GM10248 (cell line): ENCODE measurements around the gene RUFY3.

Experiments
- CTCF ChIA-PET: fragments of 300-600 bp; sonication (Branson Sonifier 250); formaldehyde crosslinking; extraction: SDS; loops from one replicate; lab custom pipeline; 2021; ENCODE audit warnings: antibody characterized with exemption; lab: Yijun Ruan, JAX
- POLR2A ChIA-PET: fragments of 350-650 bp; sonication (Branson Sonifier 250); formaldehyde crosslinking; extraction: SDS; loops from one replicate; lab custom pipeline; 2020; ENCODE audit warnings: antibody characterized with exemption; lab: Yijun Ruan, JAX
- DNase-seq: peaks from one replicate; pipeline ENCODE4 v3.0.0; 2012; ENCODE audit errors: extremely low spot score
- TF ChIP-seq, protein P1 (sequence below): IDR thresholded peaks from 2 replicates; pipeline ENCODE4 v1.5.1; 2012; ENCODE audit warnings: mild to moderate bottlenecking, low read depth; ENCODE audit errors: extremely low read depth, missing control alignments, control extremely low read depth

RUFY3 gene

DNA sequence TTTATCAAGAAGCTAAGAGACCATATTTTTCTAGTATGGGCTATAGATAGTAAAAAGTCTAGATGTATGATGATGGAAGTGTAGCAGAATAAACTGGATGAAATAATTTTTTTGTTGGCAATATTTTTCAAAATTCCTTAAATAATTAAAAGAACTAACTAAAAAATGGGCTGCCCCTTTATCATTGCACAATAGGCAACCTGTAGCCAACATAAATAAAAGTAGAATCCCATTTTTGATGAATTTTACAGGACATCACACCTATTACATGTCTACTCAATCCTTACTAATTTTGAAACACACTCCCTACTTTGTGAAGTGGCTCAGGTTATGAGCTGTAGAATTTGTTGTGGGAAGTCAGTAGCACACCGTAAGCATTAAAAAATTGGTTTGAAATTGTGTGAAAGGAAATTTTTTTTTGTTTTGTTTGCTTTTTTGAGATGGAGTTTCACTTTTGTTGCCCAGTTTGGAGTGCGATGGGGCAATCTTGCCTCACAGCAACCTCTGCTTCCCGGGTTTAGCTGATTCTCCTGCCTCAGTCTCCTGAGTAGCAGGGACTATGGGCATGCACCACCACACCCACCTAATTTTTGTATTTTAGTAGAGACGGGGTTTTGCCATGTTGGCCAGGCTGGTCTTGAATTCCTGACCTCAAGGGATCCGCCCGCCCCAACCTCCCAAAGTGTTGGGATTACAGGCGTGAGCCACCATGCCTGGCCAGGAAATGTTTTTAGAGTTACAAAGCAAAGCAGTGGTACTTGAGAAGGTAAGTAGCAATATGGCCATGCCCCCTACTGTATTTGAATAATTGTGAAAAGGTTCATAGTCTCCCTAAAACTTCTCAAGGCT lies 8.9 kb upstream of the RUFY3 start:
- POLR2A ChIA-PET = interaction anchor here (0.5 kb wide), 1 partner anchor 283 kb away, joined by 3 read pairs; no protein-coding TSS in a partner anchor
- TF ChIP-seq, protein P1, sequence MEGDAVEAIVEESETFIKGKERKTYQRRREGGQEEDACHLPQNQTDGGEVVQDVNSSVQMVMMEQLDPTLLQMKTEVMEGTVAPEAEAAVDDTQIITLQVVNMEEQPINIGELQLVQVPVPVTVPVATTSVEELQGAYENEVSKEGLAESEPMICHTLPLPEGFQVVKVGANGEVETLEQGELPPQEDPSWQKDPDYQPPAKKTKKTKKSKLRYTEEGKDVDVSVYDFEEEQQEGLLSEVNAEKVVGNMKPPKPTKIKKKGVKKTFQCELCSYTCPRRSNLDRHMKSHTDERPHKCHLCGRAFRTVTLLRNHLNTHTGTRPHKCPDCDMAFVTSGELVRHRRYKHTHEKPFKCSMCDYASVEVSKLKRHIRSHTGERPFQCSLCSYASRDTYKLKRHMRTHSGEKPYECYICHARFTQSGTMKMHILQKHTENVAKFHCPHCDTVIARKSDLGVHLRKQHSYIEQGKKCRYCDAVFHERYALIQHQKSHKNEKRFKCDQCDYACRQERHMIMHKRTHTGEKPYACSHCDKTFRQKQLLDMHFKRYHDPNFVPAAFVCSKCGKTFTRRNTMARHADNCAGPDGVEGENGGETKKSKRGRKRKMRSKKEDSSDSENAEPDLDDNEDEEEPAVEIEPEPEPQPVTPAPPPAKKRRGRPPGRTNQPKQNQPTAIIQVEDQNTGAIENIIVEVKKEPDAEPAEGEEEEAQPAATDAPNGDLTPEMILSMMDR = no peak
- CTCF ChIA-PET = interaction anchor here (2.0 to 3.3 kb wide), 2 partner anchors 9 to 22 kb away, joined by 8 to 12 read pairs; no protein-coding TSS in a partner anchor
- no peak for DNase-seq

DNA sequence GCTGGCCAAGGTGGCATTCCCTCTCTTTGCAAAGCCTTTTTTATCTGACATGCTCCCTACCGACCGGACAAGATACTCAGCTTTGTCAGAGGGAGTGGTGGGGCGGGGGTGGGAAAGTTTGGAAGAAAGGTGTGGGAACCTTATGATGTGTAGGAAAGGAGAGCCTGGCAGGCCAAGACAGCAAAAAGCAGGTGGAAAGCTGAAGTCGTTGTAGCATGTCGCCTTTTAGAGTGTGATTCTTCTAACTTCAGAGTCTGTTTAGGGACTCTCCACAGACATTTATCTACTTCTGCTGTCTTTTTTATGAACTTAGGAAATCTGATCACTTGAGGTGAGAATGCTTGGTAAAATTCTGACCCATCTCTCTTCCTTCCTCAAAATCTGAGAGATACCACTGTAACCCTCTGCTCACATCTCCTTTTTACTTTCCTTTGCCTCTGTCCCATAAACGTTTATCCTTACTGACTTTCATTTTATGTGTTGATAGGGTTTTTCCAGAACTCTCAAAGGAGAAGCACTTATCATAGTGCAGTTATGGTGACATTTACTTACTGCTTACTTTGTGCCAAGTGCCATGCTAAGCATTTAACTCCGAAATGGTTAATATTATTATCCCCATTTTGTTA lies 8.2 kb upstream of the RUFY3 start:
- TF ChIP-seq, protein P1 = no peak
- ChIA-PET POLR2A (interaction anchor here (0.5 kb wide), 1 partner anchor 283 kb away, joined by 3 read pairs; no protein-coding TSS in a partner anchor), CTCF (interaction anchor here (2.0 to 3.3 kb wide), 2 partner anchors 10 to 21 kb away, joined by 8 to 12 read pairs; no protein-coding TSS in a partner anchor)
- no peak for DNase-seq

DNA sequence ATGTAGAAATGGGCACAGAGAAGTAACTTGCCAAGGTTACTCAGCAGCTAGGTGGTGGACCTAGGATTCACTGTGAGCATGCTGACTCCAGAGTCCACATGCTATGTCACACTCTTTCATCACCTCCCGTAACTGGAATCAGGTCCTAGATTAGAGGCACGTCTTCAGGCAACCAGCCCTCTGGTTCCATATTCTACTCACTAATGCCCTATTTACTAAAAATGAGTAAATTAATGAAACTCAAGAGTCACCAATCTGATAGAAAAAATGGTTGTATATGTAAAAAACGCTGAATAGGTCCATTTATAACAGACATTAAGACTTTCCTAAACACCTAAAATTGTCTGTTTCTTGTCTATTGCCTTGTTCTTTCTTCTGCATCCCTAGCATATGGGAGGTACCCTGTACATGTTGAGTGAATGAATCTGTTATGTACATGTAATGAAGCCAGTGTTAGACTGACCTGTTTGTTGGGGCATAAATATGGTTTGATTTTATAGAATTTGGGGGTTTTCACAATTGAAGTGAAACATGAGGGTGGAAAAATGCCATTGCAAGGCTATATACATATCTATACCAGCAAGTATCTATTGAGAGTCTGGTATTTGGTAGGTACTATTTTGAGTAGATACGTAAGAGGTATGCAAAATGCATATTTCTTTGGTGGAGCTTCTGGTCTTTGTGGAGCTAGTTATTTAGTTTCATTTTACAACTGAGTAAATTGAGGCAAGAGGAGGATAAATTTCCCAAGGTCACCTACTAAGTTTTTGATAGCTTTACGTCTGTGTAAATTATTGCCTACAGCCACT lies 7.5 kb upstream of the RUFY3 start:
- POLR2A ChIA-PET = no interaction called here
- CTCF ChIA-PET = interaction anchor here (0.9 to 3.3 kb wide), 2 partner anchors 9 to 11 kb away, joined by 3 to 12 read pairs; no protein-coding TSS in a partner anchor
- TF ChIP-seq, protein P1 = no peak
- DNase-seq = no peak

DNA sequence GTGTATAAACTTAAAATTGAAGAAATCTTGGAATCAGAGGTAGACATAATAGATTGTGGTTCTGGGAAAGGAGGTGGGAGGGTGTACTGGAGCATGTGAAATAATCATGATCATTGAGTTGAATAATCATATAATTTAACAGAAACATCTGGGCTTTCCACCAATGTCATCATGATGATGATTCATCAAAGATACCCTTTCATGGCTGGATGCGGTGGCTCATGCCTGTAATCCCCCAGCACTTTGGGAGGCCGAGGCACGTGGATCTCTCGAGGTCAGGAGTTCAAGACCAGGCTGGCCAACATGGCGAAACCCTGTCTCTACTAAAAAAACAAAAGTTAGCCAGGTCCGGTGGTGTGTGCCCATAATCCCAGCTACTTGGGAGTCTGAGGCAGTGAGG lies 6.7 kb upstream of the RUFY3 start:
- CTCF ChIA-PET = interaction anchor here (0.9 to 1.3 kb wide), 3 partner anchors 9 to 38 kb away, joined by 3 to 4 read pairs (median 3); no protein-coding TSS in a partner anchor
- TF ChIP-seq, protein P1 = no peak
- DNase-seq = no peak
- POLR2A ChIA-PET = no interaction called here

DNA sequence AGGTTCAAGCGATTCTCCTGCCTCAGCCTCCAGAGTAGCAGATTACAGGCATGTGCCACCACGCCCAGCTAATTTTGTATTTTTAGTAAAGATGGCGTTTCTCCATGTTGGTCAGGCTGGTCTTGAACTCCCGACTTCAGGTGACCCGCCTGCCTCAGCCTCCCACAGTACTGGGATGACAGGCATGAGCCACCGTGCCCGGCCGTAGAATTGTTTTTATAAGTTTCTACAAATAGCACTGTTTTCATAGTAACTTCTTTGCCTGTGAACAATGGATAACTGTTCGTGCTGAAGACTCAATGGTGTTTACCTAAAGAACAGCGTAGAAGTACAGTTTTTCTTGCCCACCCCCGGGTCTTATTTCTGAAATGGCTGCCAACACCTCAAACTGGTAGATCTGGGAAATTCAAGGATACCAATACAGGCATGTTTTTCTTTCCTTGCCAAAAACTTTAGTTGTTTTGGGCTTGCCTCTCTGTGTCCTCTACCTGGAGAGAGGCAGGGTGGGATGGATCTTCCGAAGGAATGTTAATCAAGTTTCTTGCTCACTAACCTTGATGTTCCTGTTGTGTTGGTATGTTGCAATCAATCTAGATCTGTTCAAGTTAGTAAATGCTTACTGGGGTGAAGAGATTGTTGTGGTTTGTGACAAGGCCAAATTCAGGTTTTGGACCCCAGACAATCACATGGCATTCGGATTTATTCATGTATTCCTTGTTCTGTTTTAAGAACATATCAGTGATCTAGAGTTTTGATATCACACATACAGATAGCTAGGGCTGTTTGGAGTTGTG lies 2.8 kb upstream of the RUFY3 start:
- DNase-seq = no peak
- TF ChIP-seq, protein P1 = no peak
- ChIA-PET POLR2A (no interaction called here), CTCF (interaction anchor here (0.8 to 1.2 kb wide), 4 partner anchors 11 to 67 kb away, joined by 4 read pairs; no protein-coding TSS in a partner anchor)
